CD4-positive, alpha-beta T cell treated with Interleukin-4 for 1 hour (primary cell): ENCODE data around the gene SLC17A5.
"Not testable (repeated sequence)": the region's sequence is repeated elsewhere in the genome, so short reads cannot be mapped to it uniquely, and the experiment has no call there.

Experiments
- DNase-seq, 2 donors: peaks; one replicate each; pipeline ENCODE4 v3.0.0-alpha.2; 2020 to 2022

The SLC17A5 gene

GRCh38 chr6:73665686-73666319 lies 12.0 kb upstream of the SLC17A5 start:
- DNase-seq = no peak

GRCh38 chr6:73664701-73665100 lies 10.9 kb upstream of the SLC17A5 start:
- DNase-seq = no peak

GRCh38 chr6:73657201-73657600 lies 3.4 kb upstream of the SLC17A5 start:
- peak; percentile 27 to 49 for DNase-seq

GRCh38 chr6:73656531-73657145 lies 2.8 kb upstream of the SLC17A5 start:
- no peak for DNase-seq

GRCh38 chr6:73655341-73655917 lies 1.6 kb upstream of the SLC17A5 start:
- DNase-seq = no peak

- DNase-seq = peak; percentile 68 to 78
Observed at GRCh38 chr6:73652637-73653570, 888 bp downstream of the SLC17A5 start.

- DNase-seq = no peak
Observed at GRCh38 chr6:73649783-73650182, 4.0 kb downstream of the SLC17A5 start.

- DNase-seq = no peak
Observed at GRCh38 chr6:73648166-73648565, 5.6 kb downstream of the SLC17A5 start.

GRCh38 chr6:73644941-73645591 lies 8.7 kb downstream of the SLC17A5 start:
- no peak for DNase-seq

- no peak for DNase-seq
Observed at GRCh38 chr6:73644030-73644429, 9.8 kb downstream of the SLC17A5 start.

GRCh38 chr6:73642530-73642929 lies 11.3 kb downstream of the SLC17A5 start:
- DNase-seq = no peak

- no peak for DNase-seq
Observed at GRCh38 chr6:73640179-73640750, 13.5 kb downstream of the SLC17A5 start.

GRCh38 chr6:73639040-73639439 lies 14.8 kb downstream of the SLC17A5 start:
- DNase-seq = no peak

- DNase-seq = no peak
Observed at GRCh38 chr6:73637404-73637803, 16.4 kb downstream of the SLC17A5 start.

- no peak for DNase-seq
Observed at GRCh38 chr6:73636048-73636447, 17.7 kb downstream of the SLC17A5 start.

GRCh38 chr6:73632346-73632745 lies 21.4 kb downstream of the SLC17A5 start:
- no peak for DNase-seq

- no peak for DNase-seq
Observed at GRCh38 chr6:73631849-73632248, 21.9 kb downstream of the SLC17A5 start.

- DNase-seq = no peak
Observed at GRCh38 chr6:73630401-73630800, 23.4 kb downstream of the SLC17A5 start.

- no peak for DNase-seq
Observed at GRCh38 chr6:73624896-73625295, 28.9 kb downstream of the SLC17A5 start.

GRCh38 chr6:73623480-73623879 lies 30.3 kb downstream of the SLC17A5 start:
- DNase-seq = not testable (repeated sequence)

- not testable (repeated sequence) for DNase-seq
Observed at GRCh38 chr6:73618082-73618481, 35.7 kb downstream of the SLC17A5 start.

GRCh38 chr6:73614802-73615201 lies 39.0 kb downstream of the SLC17A5 start:
- DNase-seq = no peak
